ENCODE measurements around the gene TAF9B. TPM values are rescaled to one million over a fixed set of nuclear protein-coding genes. Genes with fewer than 3 reads are reported as not detected.

Gene TAF9B
- polyA plus RNA-seq, 1 of the 3 experiments (the other 2 are of a cell fraction) = 11.6 TPM

GRCh38 chrX:78130396-78130795 lies 9.1 kb downstream of the TAF9B start:
- Histone ChIP-seq H3K4me3 (ENCODE audit: low read depth in 2 of 2, low read length in 1 of 2) (no peak overlapping the region), H3K4me1 (ENCODE audit: control insufficient read depth in 1 of 2, insufficient read depth in 2 of 2, low read depth in 1 of 2, low read length in 1 of 2) (no peaks in the 10 kb centered on the region), H3K4me2 (no peak overlapping the region), H3K9me3 (no peaks in the 10 kb centered on the region), H3K27me3 (ENCODE audit: insufficient read depth) (no peaks in the 10 kb centered on the region; the same call in 1 of the 2 replicates), H3K27ac (ENCODE audit: low read depth in 2 of 2, low read length in 1 of 2) (no peak overlapping the region), H3K36me3 (replicated peaks in 1 of 2; ENCODE audit: control insufficient read depth in 1 of 2, insufficient read depth in 2 of 2, low read length in 1 of 2) (peaks cover 43% of the 10 kb centered on the region in 2 experiments), H3K79me2 (ENCODE audit: insufficient read depth) (0 out of 2 replicates have a peak, but pooled peaks cover 2% of the 10 kb centered on the region), H3K9ac (no peak overlapping the region), H2AFZ (ENCODE audit: low read depth) (no peak overlapping the region), H4K20me1 (ENCODE audit: insufficient read depth) (peaks cover 5% of the 10 kb centered on the region; the same call in 1 of the 2 replicates), H3K9me2 (no peaks in the 10 kb centered on the region), H3F3A (replicated peaks; ENCODE audit: insufficient read depth) (peaks cover 11% of the 10 kb centered on the region)
- ChIA-PET POLR2A (no interaction called here), CTCF (interaction anchor here (0.9 kb wide), 1 partner anchor 10 kb away, joined by 3 read pairs; no protein-coding TSS in a partner anchor)
- TF ChIP-seq FOSL2 (IDR thresholded peaks at IDR 0.05; ENCODE audit: borderline replicate concordance, low read depth) (no peak), IRF3 (IDR thresholded peaks at IDR 0.05; ENCODE audit: low read depth, low read length) (no peak), CTCF (IDR thresholded peaks at IDR 0.05) (no peak), FOXM1 (IDR thresholded peaks at IDR 0.05; ENCODE audit: low read depth) (no peak), FOXJ3 (CRISPR knock-in tag; IDR thresholded peaks at IDR 0.05) (no peak), EZH2phosphoT487 (IDR thresholded peaks at IDR 0.05; ENCODE audit: borderline replicate concordance, low read depth) (no peak), REST (IDR thresholded peaks at IDR 0.05; ENCODE audit: low read depth, low read length) (no peak), NRF1 (IDR thresholded peaks at IDR 0.05; ENCODE audit: low read depth, low read length) (no peak), USF2 (IDR thresholded peaks at IDR 0.05; ENCODE audit: borderline replicate concordance, low read depth, low read length) (no peak), SIN3A (IDR thresholded peaks at IDR 0.05; ENCODE audit: borderline replicate concordance, low read depth, low read length) (no peak), MXI1 (IDR thresholded peaks at IDR 0.05; ENCODE audit: low read depth, low read length) (no peak), SMC3 (IDR thresholded peaks at IDR 0.05; ENCODE audit: low read depth, low read length) (no peak), EP300 (IDR thresholded peaks at IDR 0.05; ENCODE audit: borderline replicate concordance in 1 of 2, low read depth in 1 of 2, low read length in 1 of 2) (no peak), CHD2 (IDR thresholded peaks at IDR 0.05; ENCODE audit: low read length, partially characterized antibody) (no peak), RXRA (IDR thresholded peaks at IDR 0.05; ENCODE audit: borderline replicate concordance, low read depth) (no peak)
- WGBS (ENCODE audit: low lambda C conversion rate) = 60% methylated on average over 1 of the region's 1 CpG
- no peak for DNase-seq

All from SK-N-SH (cell line).